ENCODE measurements around the gene SLC35F3. TPM values are rescaled to one million over a fixed set of nuclear protein-coding genes. Genes with fewer than 3 reads are reported as not detected.

Gene SLC35F3
- total RNA-seq, 6 experiments from 2014 or later = not detected

- Histone ChIP-seq H3K9me3 (peaks cover 0 to 9% (median 3%) of the 10 kb centered on the region in 4 donors), H3K27ac (no peak overlapping the region), H3K36me3 (no peaks in the 10 kb centered on the region), H3K4me3 (no peak overlapping the region), H3K27me3 (no peaks in the 10 kb centered on the region), H3K4me1 (no peaks in the 10 kb centered on the region)
- intact Hi-C loops (cut with DNase I) = no loop called here
- 53% methylated on average over 2 of the region's 2 CpGs for WGBS (ENCODE audit: insufficient coverage, low coverage, low lambda C conversion rate, missing lambda C conversion rate)
- no peak for DNase-seq
- TF ChIP-seq, protein P1, sequence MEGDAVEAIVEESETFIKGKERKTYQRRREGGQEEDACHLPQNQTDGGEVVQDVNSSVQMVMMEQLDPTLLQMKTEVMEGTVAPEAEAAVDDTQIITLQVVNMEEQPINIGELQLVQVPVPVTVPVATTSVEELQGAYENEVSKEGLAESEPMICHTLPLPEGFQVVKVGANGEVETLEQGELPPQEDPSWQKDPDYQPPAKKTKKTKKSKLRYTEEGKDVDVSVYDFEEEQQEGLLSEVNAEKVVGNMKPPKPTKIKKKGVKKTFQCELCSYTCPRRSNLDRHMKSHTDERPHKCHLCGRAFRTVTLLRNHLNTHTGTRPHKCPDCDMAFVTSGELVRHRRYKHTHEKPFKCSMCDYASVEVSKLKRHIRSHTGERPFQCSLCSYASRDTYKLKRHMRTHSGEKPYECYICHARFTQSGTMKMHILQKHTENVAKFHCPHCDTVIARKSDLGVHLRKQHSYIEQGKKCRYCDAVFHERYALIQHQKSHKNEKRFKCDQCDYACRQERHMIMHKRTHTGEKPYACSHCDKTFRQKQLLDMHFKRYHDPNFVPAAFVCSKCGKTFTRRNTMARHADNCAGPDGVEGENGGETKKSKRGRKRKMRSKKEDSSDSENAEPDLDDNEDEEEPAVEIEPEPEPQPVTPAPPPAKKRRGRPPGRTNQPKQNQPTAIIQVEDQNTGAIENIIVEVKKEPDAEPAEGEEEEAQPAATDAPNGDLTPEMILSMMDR (IDR thresholded peaks at IDR 0.05) = no peak
- no peak for TF ChIP-seq POLR2A (IDR thresholded peaks at IDR 0.05)
- ATAC-seq = no peak
Measured at GRCh38 chr1:234336359-234336758, 431.9 kb downstream of the SLC35F3 start.

- ATAC-seq (no peak), DNase-seq (no peak)
- Histone ChIP-seq H3K27me3 (no peaks in the 10 kb centered on the region), H3K27ac (no peak overlapping the region), H3K9me3 (peaks cover 0 to 9% (median 3%) of the 10 kb centered on the region in 4 donors), H3K4me3 (no peak overlapping the region), H3K4me1 (no peaks in the 10 kb centered on the region), H3K36me3 (no peaks in the 10 kb centered on the region)
- WGBS (ENCODE audit: insufficient coverage, low coverage, low lambda C conversion rate, missing lambda C conversion rate) = 100% methylated on average over 1 of the region's 1 CpG
- TF ChIP-seq POLR2A (IDR thresholded peaks at IDR 0.05) = no peak
- TF ChIP-seq, protein P1 (IDR thresholded peaks at IDR 0.05) = no peak
- intact Hi-C loops (cut with DNase I) = no loop called here
Measured at GRCh38 chr1:234337233-234337632, 432.8 kb downstream of the SLC35F3 start.

- DNase-seq = no peak
- Histone ChIP-seq H3K36me3 (no peaks in the 10 kb centered on the region), H3K27ac (no peak overlapping the region), H3K9me3 (peaks cover 0 to 9% (median 3%) of the 10 kb centered on the region in 4 donors), H3K4me1 (no peaks in the 10 kb centered on the region), H3K27me3 (no peaks in the 10 kb centered on the region), H3K4me3 (no peak overlapping the region)
- ATAC-seq = no peak
- 83% methylated on average over 2 of the region's 2 CpGs for WGBS (ENCODE audit: insufficient coverage, low coverage, low lambda C conversion rate, missing lambda C conversion rate)
- TF ChIP-seq POLR2A (IDR thresholded peaks at IDR 0.05) = no peak
- TF ChIP-seq, protein P1 (IDR thresholded peaks at IDR 0.05) = no peak
- intact Hi-C loops (cut with DNase I) = no loop called here
Measured at GRCh38 chr1:234340528-234340927, 436.1 kb downstream of the SLC35F3 start.

DNA sequence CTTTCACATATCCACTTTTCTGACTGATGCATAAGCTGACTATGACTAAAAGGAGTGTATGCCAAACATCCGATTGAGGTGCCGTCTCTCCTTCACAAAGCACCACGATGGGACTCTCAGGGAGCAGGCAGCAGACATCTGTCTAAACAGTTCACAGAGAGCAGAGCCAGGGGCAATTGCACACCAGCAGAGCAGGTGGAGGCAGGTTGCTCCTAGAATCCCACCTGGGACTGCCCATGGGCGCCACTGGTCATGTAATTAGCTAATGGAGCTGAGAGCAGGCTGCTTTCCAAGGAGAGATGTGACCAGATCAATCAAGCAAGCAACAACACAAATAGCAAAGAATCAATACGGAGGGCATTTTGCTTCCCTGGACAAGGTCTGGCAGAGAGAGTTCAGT is 438.3 kb downstream of the SLC35F3 start:
- no peaks in the 10 kb centered on the region for H3K36me3 ChIP-seq
- DNase-seq = no peak
- H3K27me3 ChIP-seq = no peaks in the 10 kb centered on the region
- TF ChIP-seq, protein P1 (IDR thresholded peaks at IDR 0.05) = no peak
- no peak for TF ChIP-seq POLR2A (IDR thresholded peaks at IDR 0.05)
- WGBS (ENCODE audit: insufficient coverage, low coverage, low lambda C conversion rate, missing lambda C conversion rate) = 26% methylated on average over 4 of the region's 5 CpGs
- H3K9me3 ChIP-seq = peaks cover 0 to 9% (median 2%) of the 10 kb centered on the region in 4 donors
- H3K4me1 ChIP-seq = no peaks in the 10 kb centered on the region
- ATAC-seq = peak; percentile 20 to 48 (median 40)
- no peak overlapping the region for H3K27ac ChIP-seq
- intact Hi-C loops (cut with DNase I) = no loop called here
- H3K4me3 ChIP-seq = no peak overlapping the region

DNA sequence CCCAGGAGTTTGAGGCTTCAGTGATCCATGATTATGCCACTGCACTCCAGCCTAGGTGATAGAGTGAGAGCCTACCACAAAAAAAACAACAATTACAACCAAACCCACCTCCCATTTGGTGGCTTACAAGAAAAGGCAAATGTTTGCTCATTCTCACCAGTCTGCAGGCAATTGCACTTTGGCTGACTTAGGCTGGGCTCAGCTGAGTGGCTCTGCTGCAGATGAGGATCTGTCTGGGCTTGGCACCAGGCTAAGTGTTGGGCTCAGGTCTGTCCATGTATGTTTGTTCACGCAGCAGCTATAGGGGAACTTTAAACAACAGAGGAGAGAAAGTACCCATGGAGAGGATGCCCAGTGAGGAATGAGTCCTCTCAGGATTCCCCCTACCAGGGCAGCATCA is 440.8 kb downstream of the SLC35F3 start:
- ATAC-seq (no peak), DNase-seq (no peak)
- Histone ChIP-seq H3K4me1 (no peaks in the 10 kb centered on the region), H3K27me3 (no peaks in the 10 kb centered on the region), H3K36me3 (no peaks in the 10 kb centered on the region), H3K27ac (no peak overlapping the region), H3K4me3 (no peak overlapping the region), H3K9me3 (peaks cover 0 to 3% (median 0%) of the 10 kb centered on the region in 4 donors)
- no CpG with 5 or more reads among the region's 1 CpG for WGBS (ENCODE audit: insufficient coverage, low coverage, low lambda C conversion rate, missing lambda C conversion rate)
- TF ChIP-seq POLR2A (IDR thresholded peaks at IDR 0.05) = no peak
- TF ChIP-seq, protein P1 (IDR thresholded peaks at IDR 0.05) = no peak
- intact Hi-C loops (cut with DNase I) = no loop called here

Measured in right lobe of liver (tissue), 6 donors.